ENCODE results near the gene ANO10. TPM values are rescaled to one million over a fixed set of nuclear protein-coding genes. Genes with fewer than 3 reads are reported as not detected.

Gene ANO10
- total and polyA plus RNA-seq, 11 donors = 8.3 to 29.8 (median 15.8) TPM

- Histone ChIP-seq H3K27me3 (no peaks in the 10 kb centered on the region), H3K27ac (no peak overlapping the region), H3K9me3 (no peaks in the 10 kb centered on the region), H3K4me1 (peaks cover 0 to 10% (median 6%) of the 10 kb centered on the region in 12 donors), H3K36me3 (peaks cover 0 to 5% (median 0%) of the 10 kb centered on the region in 9 donors), H3K4me3 (no peak overlapping the region)
- ATAC-seq = no peak
- intact Hi-C loops (cut with DNase I) = no loop called here
- WGBS, 4 donors = 92 to 93% (median 92%) methylated on average over 5 of the region's 5 CpGs
- no peak for DNase-seq
- TF ChIP-seq CTCF (IDR thresholded peaks at IDR 0.05) (no peak), POLR2A (IDR thresholded peaks at IDR 0.05) (no peak)
These were observed 5.8 kb downstream of the ANO10 start for GRCh38 chr3:43616034-43616433.

GRCh38 chr3:43615133-43615532, 6.7 kb downstream of the ANO10 start:
- intact Hi-C loops (cut with DNase I) = no loop called here
- H3K9me3 ChIP-seq = no peaks in the 10 kb centered on the region
- peaks cover 0 to 1% (median 0%) of the 10 kb centered on the region in 12 donors for H3K4me1 ChIP-seq
- ATAC-seq = no peak
- WGBS, 4 donors = 98 to 100% (median 100%) methylated on average over 1 of the region's 1 CpG
- H3K27ac ChIP-seq = no peak overlapping the region
- no peak for TF ChIP-seq POLR2A (IDR thresholded peaks at IDR 0.05)
- TF ChIP-seq CTCF (IDR thresholded peaks at IDR 0.05) = no peak
- no peak for DNase-seq
- peaks cover 0 to 5% (median 0%) of the 10 kb centered on the region in 9 donors for H3K36me3 ChIP-seq
- no peaks in the 10 kb centered on the region for H3K27me3 ChIP-seq
- H3K4me3 ChIP-seq = no peak overlapping the region

GRCh38 chr3:43613976-43614375, 7.8 kb downstream of the ANO10 start:
- ATAC-seq = no peak
- H3K9me3 ChIP-seq = no peaks in the 10 kb centered on the region
- no peak for DNase-seq
- no peaks in the 10 kb centered on the region for H3K27me3 ChIP-seq
- H3K4me1 ChIP-seq = no peaks in the 10 kb centered on the region
- H3K36me3 ChIP-seq = peaks cover 0 to 5% (median 0%) of the 10 kb centered on the region in 9 donors
- intact Hi-C loops (cut with DNase I) = no loop called here
- no peak overlapping the region for H3K27ac ChIP-seq
- H3K4me3 ChIP-seq = no peak overlapping the region
- 93 to 96% (median 95%) methylated on average over 5 of the region's 5 CpGs for WGBS, 4 donors
- TF ChIP-seq CTCF (IDR thresholded peaks at IDR 0.05) = no peak
- TF ChIP-seq POLR2A (IDR thresholded peaks at IDR 0.05) = no peak

GRCh38 chr3:43612419-43612818, 9.4 kb downstream of the ANO10 start:
- intact Hi-C loops (cut with DNase I) = no loop called here
- Histone ChIP-seq H3K4me3 (no peak overlapping the region), H3K9me3 (no peaks in the 10 kb centered on the region), H3K27me3 (no peaks in the 10 kb centered on the region), H3K4me1 (no peaks in the 10 kb centered on the region), H3K36me3 (peaks cover 0 to 5% (median 0%) of the 10 kb centered on the region in 9 donors), H3K27ac (no peak overlapping the region)
- ATAC-seq (no peak), DNase-seq (no peak)
- no peak for TF ChIP-seq POLR2A (IDR thresholded peaks at IDR 0.05)
- TF ChIP-seq CTCF (IDR thresholded peaks at IDR 0.05) = no peak

Measured in heart left ventricle (tissue), 16 donors.